Glomerular visceral epithelial cell (primary cell): ENCODE measurements around the gene ATG2B.

Experiments
- DNase-seq: peaks from one replicate; pipeline ENCODE4 v3.0.0-alpha.2; 2016; ENCODE audit errors: extremely low spot score

Gene ATG2B

GRCh38 chr14:96309896-96310330, 53.2 kb downstream of the ATG2B start:
- DNase-seq: peak; percentile 31

GRCh38 chr14:96309133-96309895, 53.8 kb downstream of the ATG2B start:
- peak; percentile 83 for DNase-seq

GRCh38 chr14:96307434-96307833, 55.7 kb downstream of the ATG2B start:
- no peak for DNase-seq

- DNase-seq: no peak
These were observed 58.2 kb downstream of the ATG2B start for GRCh38 chr14:96304956-96305355.

GRCh38 chr14:96303981-96304380, 59.2 kb downstream of the ATG2B start:
- DNase-seq: no peak

GRCh38 chr14:96299441-96299840, 63.7 kb downstream of the ATG2B start:
- DNase-seq: no peak

GRCh38 chr14:96297997-96298515, 65.1 kb downstream of the ATG2B start:
- DNase-seq: no peak

- peak; percentile 21 for DNase-seq
These were observed 66.1 kb downstream of the ATG2B start for GRCh38 chr14:96297000-96297399.

GRCh38 chr14:96294246-96294645, 68.9 kb downstream of the ATG2B start:
- no peak for DNase-seq

- DNase-seq: no peak
These were observed 75.3 kb downstream of the ATG2B start for GRCh38 chr14:96287856-96288255.

- no peak for DNase-seq
These were observed 76.9 kb downstream of the ATG2B start for GRCh38 chr14:96286251-96286650.

- DNase-seq: no peak
These were observed 77.5 kb downstream of the ATG2B start for GRCh38 chr14:96285667-96286066.

- DNase-seq: no peak
These were observed 78.7 kb downstream of the ATG2B start for GRCh38 chr14:96284430-96284829.

- no peak for DNase-seq
These were observed 79.1 kb downstream of the ATG2B start for GRCh38 chr14:96284008-96284407.

- DNase-seq: no peak
These were observed 81.7 kb downstream of the ATG2B start for GRCh38 chr14:96281486-96281885.

- DNase-seq: no peak
These were observed 83.0 kb downstream of the ATG2B start for GRCh38 chr14:96280104-96280503.

GRCh38 chr14:96279564-96279963, 83.6 kb downstream of the ATG2B start:
- no peak for DNase-seq

- DNase-seq: no peak
These were observed 85.3 kb downstream of the ATG2B start for GRCh38 chr14:96277890-96278289.

GRCh38 chr14:96275177-96276112, 87.7 kb downstream of the ATG2B start:
- DNase-seq: peak; percentile 69

- no peak for DNase-seq
These were observed 88.6 kb downstream of the ATG2B start for GRCh38 chr14:96274543-96274942.

- DNase-seq: no peak
These were observed 89.0 kb downstream of the ATG2B start for GRCh38 chr14:96274122-96274521.

GRCh38 chr14:96273629-96274028, 89.5 kb downstream of the ATG2B start:
- DNase-seq: no peak
